ENCODE data around the gene WNT2. TPM values are rescaled to one million over a fixed set of nuclear protein-coding genes. Genes with fewer than 3 reads are reported as not detected.

The WNT2 gene
- polyA plus RNA-seq, 1 donor from 2014 or later, result not detected

DNA sequence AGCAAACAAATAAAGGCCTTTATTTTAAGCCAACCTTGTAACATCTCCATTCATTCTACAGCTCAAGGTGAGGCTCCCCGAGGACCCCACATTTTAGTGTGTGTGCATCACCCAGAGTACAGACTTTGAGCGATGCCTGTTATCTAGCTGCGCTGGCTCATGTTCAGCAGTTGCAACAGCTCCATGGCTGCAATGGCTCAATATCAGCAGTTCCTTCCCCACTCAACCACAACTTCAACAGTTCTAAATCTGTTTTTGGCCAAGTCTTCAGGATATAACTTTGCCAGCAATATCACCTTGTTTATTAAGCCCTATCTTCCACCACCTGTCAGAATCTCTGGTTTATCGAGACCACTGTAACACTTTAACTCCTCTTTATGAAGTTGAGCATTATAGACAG lies 95.8 kb downstream of the WNT2 start:
- Histone ChIP-seq H3K9ac (ENCODE audit: low read length) (no peak overlapping the region), H3K4me3 (ENCODE audit: low read length) (no peak overlapping the region), H3F3A (ENCODE audit: insufficient read depth, low read length, poor library complexity, severe bottlenecking) (no peaks in the 10 kb centered on the region), H3K27ac (ENCODE audit: low read length) (no peak overlapping the region), H3K9me2 (ENCODE audit: insufficient read depth, low read length) (no peaks in the 10 kb centered on the region), H3K79me2 (replicated peaks; ENCODE audit: insufficient read depth, low read length) (no peaks in the 10 kb centered on the region), H3K27me3 (ENCODE audit: insufficient read depth, low read depth, low read length) (no peaks in the 10 kb centered on the region), H3K36me3 (ENCODE audit: insufficient read depth, low read length) (peaks cover 18% of the 10 kb centered on the region), H3K9me3 (ENCODE audit: low read length) (no peaks in the 10 kb centered on the region), H4K20me1 (ENCODE audit: insufficient read depth) (no peaks in the 10 kb centered on the region), H2AFZ (ENCODE audit: low read depth, low read length) (no peak overlapping the region), H3K4me2 (ENCODE audit: low read length) (no peak overlapping the region)
- TF ChIP-seq EZH2 (IDR thresholded peaks at IDR 0.05; ENCODE audit: borderline replicate concordance, insufficient read depth, low read length, poor library complexity, severe bottlenecking) (no peak), EP300 (conservative IDR thresholded peaks at IDR 0.05; ENCODE audit: poor library complexity, severe bottlenecking) (no peak), TAF1 (IDR thresholded peaks at IDR 0.05; ENCODE audit: low read depth) (no peak), SMC3 (conservative IDR thresholded peaks at IDR 0.05; ENCODE audit: poor library complexity) (no peak), RAD21 (conservative IDR thresholded peaks at IDR 0.05) (no peak)

DNA sequence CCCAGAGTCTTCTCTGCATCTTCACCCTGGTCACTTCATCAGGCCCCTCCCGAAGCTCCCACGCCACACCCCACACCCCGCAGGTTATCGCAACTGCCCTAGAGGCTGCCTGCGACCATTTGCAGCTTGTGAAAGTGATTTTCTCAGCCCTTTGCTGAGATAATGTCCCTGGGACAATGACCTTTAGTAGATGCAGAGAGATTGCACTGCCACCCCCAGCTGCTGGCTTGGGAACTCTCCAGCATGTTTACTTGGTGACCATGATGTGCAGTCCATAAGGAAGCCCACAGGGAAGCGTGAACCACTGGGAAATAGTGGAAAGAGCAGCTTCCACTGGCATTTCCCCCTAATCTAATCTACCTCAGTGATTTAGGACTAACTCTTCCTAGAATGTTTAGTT lies 97.3 kb downstream of the WNT2 start:
- peaks cover 29% of the 10 kb centered on the region for H3K36me3 ChIP-seq (ENCODE audit: insufficient read depth, low read length)
- no peaks in the 10 kb centered on the region for H3K9me3 ChIP-seq (ENCODE audit: low read length)
- no peak overlapping the region for H3K4me2 ChIP-seq (ENCODE audit: low read length)
- TF ChIP-seq EP300 (conservative IDR thresholded peaks at IDR 0.05; ENCODE audit: poor library complexity, severe bottlenecking) (no peak), POLR2AphosphoS5 (IDR thresholded peaks at IDR 0.05) (no peak), SMC3 (conservative IDR thresholded peaks at IDR 0.05; ENCODE audit: poor library complexity) (no peak), TAF1 (IDR thresholded peaks at IDR 0.05; ENCODE audit: low read depth) (no peak), RAD21 (conservative IDR thresholded peaks at IDR 0.05) (no peak), MXI1 (conservative IDR thresholded peaks at IDR 0.05; ENCODE audit: poor library complexity, severe bottlenecking) (no peak), EZH2 (IDR thresholded peaks at IDR 0.05; ENCODE audit: borderline replicate concordance, insufficient read depth, low read length, poor library complexity, severe bottlenecking) (no peak)
- TF ChIP-seq, protein P1, sequence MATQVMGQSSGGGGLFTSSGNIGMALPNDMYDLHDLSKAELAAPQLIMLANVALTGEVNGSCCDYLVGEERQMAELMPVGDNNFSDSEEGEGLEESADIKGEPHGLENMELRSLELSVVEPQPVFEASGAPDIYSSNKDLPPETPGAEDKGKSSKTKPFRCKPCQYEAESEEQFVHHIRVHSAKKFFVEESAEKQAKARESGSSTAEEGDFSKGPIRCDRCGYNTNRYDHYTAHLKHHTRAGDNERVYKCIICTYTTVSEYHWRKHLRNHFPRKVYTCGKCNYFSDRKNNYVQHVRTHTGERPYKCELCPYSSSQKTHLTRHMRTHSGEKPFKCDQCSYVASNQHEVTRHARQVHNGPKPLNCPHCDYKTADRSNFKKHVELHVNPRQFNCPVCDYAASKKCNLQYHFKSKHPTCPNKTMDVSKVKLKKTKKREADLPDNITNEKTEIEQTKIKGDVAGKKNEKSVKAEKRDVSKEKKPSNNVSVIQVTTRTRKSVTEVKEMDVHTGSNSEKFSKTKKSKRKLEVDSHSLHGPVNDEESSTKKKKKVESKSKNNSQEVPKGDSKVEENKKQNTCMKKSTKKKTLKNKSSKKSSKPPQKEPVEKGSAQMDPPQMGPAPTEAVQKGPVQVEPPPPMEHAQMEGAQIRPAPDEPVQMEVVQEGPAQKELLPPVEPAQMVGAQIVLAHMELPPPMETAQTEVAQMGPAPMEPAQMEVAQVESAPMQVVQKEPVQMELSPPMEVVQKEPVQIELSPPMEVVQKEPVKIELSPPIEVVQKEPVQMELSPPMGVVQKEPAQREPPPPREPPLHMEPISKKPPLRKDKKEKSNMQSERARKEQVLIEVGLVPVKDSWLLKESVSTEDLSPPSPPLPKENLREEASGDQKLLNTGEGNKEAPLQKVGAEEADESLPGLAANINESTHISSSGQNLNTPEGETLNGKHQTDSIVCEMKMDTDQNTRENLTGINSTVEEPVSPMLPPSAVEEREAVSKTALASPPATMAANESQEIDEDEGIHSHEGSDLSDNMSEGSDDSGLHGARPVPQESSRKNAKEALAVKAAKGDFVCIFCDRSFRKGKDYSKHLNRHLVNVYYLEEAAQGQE (IDR thresholded peaks at IDR 0.05; ENCODE audit: borderline replicate concordance), result no peak
- TF ChIP-seq, protein P2, sequence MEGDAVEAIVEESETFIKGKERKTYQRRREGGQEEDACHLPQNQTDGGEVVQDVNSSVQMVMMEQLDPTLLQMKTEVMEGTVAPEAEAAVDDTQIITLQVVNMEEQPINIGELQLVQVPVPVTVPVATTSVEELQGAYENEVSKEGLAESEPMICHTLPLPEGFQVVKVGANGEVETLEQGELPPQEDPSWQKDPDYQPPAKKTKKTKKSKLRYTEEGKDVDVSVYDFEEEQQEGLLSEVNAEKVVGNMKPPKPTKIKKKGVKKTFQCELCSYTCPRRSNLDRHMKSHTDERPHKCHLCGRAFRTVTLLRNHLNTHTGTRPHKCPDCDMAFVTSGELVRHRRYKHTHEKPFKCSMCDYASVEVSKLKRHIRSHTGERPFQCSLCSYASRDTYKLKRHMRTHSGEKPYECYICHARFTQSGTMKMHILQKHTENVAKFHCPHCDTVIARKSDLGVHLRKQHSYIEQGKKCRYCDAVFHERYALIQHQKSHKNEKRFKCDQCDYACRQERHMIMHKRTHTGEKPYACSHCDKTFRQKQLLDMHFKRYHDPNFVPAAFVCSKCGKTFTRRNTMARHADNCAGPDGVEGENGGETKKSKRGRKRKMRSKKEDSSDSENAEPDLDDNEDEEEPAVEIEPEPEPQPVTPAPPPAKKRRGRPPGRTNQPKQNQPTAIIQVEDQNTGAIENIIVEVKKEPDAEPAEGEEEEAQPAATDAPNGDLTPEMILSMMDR (IDR thresholded peaks at IDR 0.05; ENCODE audit: poor library complexity, severe bottlenecking), result no peak
- no peaks in the 10 kb centered on the region for H3F3A ChIP-seq (ENCODE audit: insufficient read depth, low read length, poor library complexity, severe bottlenecking)
- no peak overlapping the region for H2AFZ ChIP-seq (ENCODE audit: low read depth, low read length)
- H3K9ac ChIP-seq (ENCODE audit: low read length), result no peak overlapping the region
- H3K27me3 ChIP-seq (ENCODE audit: insufficient read depth, low read depth, low read length), result no peaks in the 10 kb centered on the region
- H3K27ac ChIP-seq (ENCODE audit: low read length), result no peak overlapping the region
- no peaks in the 10 kb centered on the region for H3K79me2 ChIP-seq (replicated peaks; ENCODE audit: insufficient read depth, low read length)
- H4K20me1 ChIP-seq (ENCODE audit: insufficient read depth), result no peaks in the 10 kb centered on the region
- H3K4me3 ChIP-seq (ENCODE audit: low read length), result no peak overlapping the region
- H3K9me2 ChIP-seq (ENCODE audit: insufficient read depth, low read length), result no peaks in the 10 kb centered on the region

Small RNA genes within 50 kb of the gene (small RNA-seq; reads per million reads assigned to genes)
- gene MTCYBP6, result 0 reads per million in 3 experiments

Other genes starting within 250 kb of the WNT2 start
- not detected in 2 replicates for gene ASZ1, start 104.4 kb upstream of the WNT2 start, polyA plus RNA-seq
- not detected in 2 replicates for gene CFTR, start 157.0 kb upstream of the WNT2 start, polyA plus RNA-seq